ENCODE results near the gene PNPLA2.

PNPLA2 gene

GRCh38 chr11:797296-798092 is 21.2 kb upstream of the PNPLA2 start:
- in situ Hi-C loops (cut with HindIII; ENCODE audit: low sequenced_read_pairs): no loop called here

GRCh38 chr11:798093-798713 is 20.5 kb upstream of the PNPLA2 start, which contains the start of gene SLC25A22:
Gene SLC25A22 (minus strand): TSS chr11:798281. CDS start chr11:795006, 3,275 bp downstream.
- in situ Hi-C loops (cut with HindIII; ENCODE audit: low sequenced_read_pairs): no loop called here

- in situ Hi-C loops (cut with HindIII; ENCODE audit: low sequenced_read_pairs): no loop called here
Observed at GRCh38 chr11:799641-800316, 18.9 kb upstream of the PNPLA2 start.

- in situ Hi-C loops (cut with HindIII; ENCODE audit: low sequenced_read_pairs): no loop called here
Observed at GRCh38 chr11:800473-800872, 18.2 kb upstream of the PNPLA2 start.

GRCh38 chr11:801097-801780 is 17.5 kb upstream of the PNPLA2 start:
- in situ Hi-C loops (cut with HindIII; ENCODE audit: low sequenced_read_pairs): no loop called here

- in situ Hi-C loops (cut with HindIII; ENCODE audit: low sequenced_read_pairs): no loop called here
Observed at GRCh38 chr11:802018-802617, 16.6 kb upstream of the PNPLA2 start.

GRCh38 chr11:802693-803466 is 15.8 kb upstream of the PNPLA2 start:
- in situ Hi-C loops (cut with HindIII; ENCODE audit: low sequenced_read_pairs): no loop called here

GRCh38 chr11:803467-803742 is 15.3 kb upstream of the PNPLA2 start:
- in situ Hi-C loops (cut with HindIII; ENCODE audit: low sequenced_read_pairs): no loop called here

- in situ Hi-C loops (cut with HindIII; ENCODE audit: low sequenced_read_pairs): no loop called here
Observed at GRCh38 chr11:803770-804598, 14.7 kb upstream of the PNPLA2 start.

GRCh38 chr11:804599-804964 is 14.1 kb upstream of the PNPLA2 start:
- in situ Hi-C loops (cut with HindIII; ENCODE audit: low sequenced_read_pairs): no loop called here

- in situ Hi-C loops (cut with HindIII; ENCODE audit: low sequenced_read_pairs): no loop called here
Observed at GRCh38 chr11:808427-809286, 10.1 kb upstream of the PNPLA2 start.

GRCh38 chr11:809287-810039 is 9.3 kb upstream of the PNPLA2 start, which contains the start of gene RPLP2:
Gene RPLP2 (plus strand): TSS chr11:809967. CDS start chr11:810235, 268 bp downstream.
- in situ Hi-C loops (cut with HindIII; ENCODE audit: low sequenced_read_pairs): loop anchor here (10.0 kb wide), 1 partner anchor 105 kb away; the partner anchor contains the start of gene CHID1

- in situ Hi-C loops (cut with HindIII; ENCODE audit: low sequenced_read_pairs): loop anchor here (10.0 kb wide), 1 partner anchor 105 kb away; the partner anchor contains the start of gene CHID1
Observed at GRCh38 chr11:810040-810567, 8.6 kb upstream of the PNPLA2 start.

GRCh38 chr11:811446-812245 is 7.1 kb upstream of the PNPLA2 start:
- in situ Hi-C loops (cut with HindIII; ENCODE audit: low sequenced_read_pairs): loop anchor here (10.0 kb wide), 1 partner anchor 103 kb away; the partner anchor contains the start of gene CHID1

GRCh38 chr11:812390-812789 is 6.3 kb upstream of the PNPLA2 start:
- in situ Hi-C loops (cut with HindIII; ENCODE audit: low sequenced_read_pairs): loop anchor here (10.0 kb wide), 1 partner anchor 102 kb away; the partner anchor contains the start of gene CHID1

- in situ Hi-C loops (cut with HindIII; ENCODE audit: low sequenced_read_pairs): loop anchor here (10.0 kb wide), 1 partner anchor 102 kb away; the partner anchor contains the start of gene CHID1
Observed at GRCh38 chr11:813072-813455, 5.7 kb upstream of the PNPLA2 start.

Data from endothelial cell of hepatic sinusoid (primary cell).